Endothelial cell of umbilical vein (primary cell): ENCODE results near the gene TYRP1. TPM values are rescaled to one million over a fixed set of nuclear protein-coding genes. Genes with fewer than 3 reads are reported as not detected.

Experiments used
- BruUV-seq: library from RNA; stranded (reverse); fragments of 400-500 nt; replicated peaks from 2 replicates; lab custom pipeline; 2021; lab: Mats Ljungman, UMichigan
- CTCF ChIA-PET: fragments of 300-600, 350-600 bp; sonication (Branson Sonifier 250); formaldehyde crosslinking; loops from one replicate; lab custom pipeline; 2021; ENCODE audit warnings: antibody characterized with exemption, inconsistent platforms; lab: Charles Lee
- POLR2A ChIA-PET: fragments of 300-600, 350-600 bp; sonication (Branson Sonifier 250); formaldehyde crosslinking; loops from one replicate; lab custom pipeline; 2021; ENCODE audit warnings: antibody characterized with exemption, inconsistent platforms; lab: Charles Lee
- DNase-seq: peaks from one replicate; pipeline ENCODE4 v3.0.0-alpha.2; 2011; ENCODE audit warnings: low read depth, low spot score
- FAIRE-seq: peaks from 2 replicates; lab custom pipeline; 2011; peaks lifted over from hg19 to GRCh38; lab: Jason Lieb, UNC
- H2AFZ ChIP-seq: 2 replicates; pipeline ENCODE4 v1.6.0; 2012; ENCODE audit warnings: low read depth, low read length, control low read depth, inconsistent platforms
- H3K27ac ChIP-seq: 2 replicates; pipeline ENCODE4 v1.5.1; 2011; ENCODE audit warnings: low read depth, mild to moderate bottlenecking, control low read depth, low read length, moderate library complexity; ENCODE audit not compliant: insufficient read depth
- H3K27me3 ChIP-seq, 2 experiments: 2 replicates each; pipeline versions ENCODE4 v1.6.0 to v1.6.1; 2011; ENCODE audit warnings: low read length in 2 of 2, mixed read lengths in 1 of 2; ENCODE audit not compliant: control insufficient read depth in 2 of 2, insufficient read depth in 2 of 2
- H3K36me3 ChIP-seq, 2 experiments: 2 replicates in 1 of 2; 3 replicates in 1 of 2; pipeline ENCODE4 v1.5.1; 2011; ENCODE audit warnings: low read length in 2 of 2, mild to moderate bottlenecking in 1 of 2, moderate library complexity in 1 of 2; ENCODE audit not compliant: control insufficient read depth in 2 of 2, insufficient read depth in 2 of 2; ENCODE audit errors: extremely low read depth in 1 of 2
- H3K4me1 ChIP-seq: 3 replicates; pipeline ENCODE4 v1.5.1; 2011; ENCODE audit warnings: mild to moderate bottlenecking, low read length; ENCODE audit not compliant: control insufficient read depth, insufficient read depth; ENCODE audit errors: extremely low read depth
- H3K4me2 ChIP-seq: 2 replicates; pipeline ENCODE4 v1.6.1; 2011; ENCODE audit warnings: low read length, control low read depth, mixed read lengths; ENCODE audit not compliant: insufficient read depth
- H3K4me3 ChIP-seq, 3 experiments: fragments of 200-600 bp in 1 of 3; sonication (generic), shearing (Covaris generic) in 1 of 3; replicated peaks in 1 of 3; 2 replicates each; pipeline ENCODE4 v1.5.1; 2011 to 2016; ENCODE audit warnings: control low read depth in 3 of 3, low read length in 3 of 3, mild to moderate bottlenecking in 2 of 3, inconsistent platforms in 1 of 3, low read depth in 1 of 3, moderate library complexity in 1 of 3; ENCODE audit not compliant: insufficient read depth in 1 of 3
- H3K79me2 ChIP-seq: 2 replicates; pipeline ENCODE4 v1.6.0; 2012; ENCODE audit warnings: low read length, inconsistent platforms; ENCODE audit not compliant: control insufficient read depth, insufficient read depth
- H3K9ac ChIP-seq: replicated peaks from 2 replicates; pipeline ENCODE3; 2011; ENCODE audit warnings: low read length, control low read depth; ENCODE audit not compliant: insufficient read depth; ENCODE audit errors: extremely low read depth
- H3K9me1 ChIP-seq: replicated peaks from 3 replicates; pipeline ENCODE4 v1.6.0; 2011; ENCODE audit warnings: mild to moderate bottlenecking, low read length; ENCODE audit not compliant: control insufficient read depth, insufficient read depth; ENCODE audit errors: extremely low read depth
- H3K9me3 ChIP-seq: replicated peaks from 2 replicates; pipeline ENCODE4 v1.5.1; 2012; ENCODE audit warnings: low read length, inconsistent platforms; ENCODE audit not compliant: control insufficient read depth, insufficient read depth
- H4K20me1 ChIP-seq: replicated peaks from 2 replicates; pipeline ENCODE3; 2011; ENCODE audit warnings: mild to moderate bottlenecking, low read length; ENCODE audit not compliant: control insufficient read depth, insufficient read depth; ENCODE audit errors: extremely low read depth
- CTCF ChIP-seq, 2 donors: IDR thresholded peaks; 1 replicate in 1 of 2; 2 replicates in 1 of 2; pipeline ENCODE4 v1.5.1; 2011; ENCODE audit warnings: low read length in 2 of 2, mild to moderate bottlenecking in 2 of 2, moderate library complexity in 2 of 2, control low read depth in 1 of 2, inconsistent platforms in 1 of 2, low read depth in 1 of 2; ENCODE audit not compliant: insufficient read depth in 1 of 2; ENCODE audit errors: extremely low read depth in 1 of 2
- EZH2 ChIP-seq: IDR thresholded peaks from 2 replicates; pipeline ENCODE4 v1.6.1; 2012; ENCODE audit warnings: borderline replicate concordance, low read depth, mild to moderate bottlenecking, moderate library complexity, low read length, inconsistent platforms; ENCODE audit not compliant: severe bottlenecking
- GATA2 ChIP-seq: IDR thresholded peaks from 2 replicates; pipeline ENCODE4 v1.7.0; 2011; ENCODE audit warnings: low read depth, mild to moderate bottlenecking, moderate library complexity, mixed read lengths, low read length; ENCODE audit not compliant: insufficient read length, insufficient read depth
- JUN ChIP-seq: IDR thresholded peaks from 2 replicates; pipeline ENCODE4 v1.6.1; 2011; ENCODE audit warnings: borderline replicate concordance, low read depth; ENCODE audit not compliant: insufficient read length, insufficient read depth
- MAX ChIP-seq: IDR thresholded peaks from 2 replicates; pipeline ENCODE4 v1.6.1; 2011; ENCODE audit not compliant: insufficient read depth, insufficient read length
- MYC ChIP-seq: IDR thresholded peaks from one replicate; pipeline ENCODE4 v1.6.1; 2011; ENCODE audit warnings: mild to moderate bottlenecking, low read depth, low read length
- POLR2AphosphoS5 ChIP-seq: IDR thresholded peaks from 2 replicates; pipeline ENCODE4 v1.6.1; 2012; ENCODE audit warnings: low read depth, mild to moderate bottlenecking, control low read depth, low read length, moderate library complexity; ENCODE audit not compliant: insufficient read depth
- dilution Hi-C: fragments of 300-500 bp; cut with MboI; formaldehyde crosslinking; loops from one replicate; pipeline ENCODE4 v1.15.0; 2019; ENCODE audit warnings: low sequenced_read_pairs; ENCODE audit not compliant: extremely low pct_ligation_motif_present
- intact Hi-C: fragments of 100-400 bp; cut with micrococcal nuclease; formaldehyde crosslinking; loops from one replicate; pipeline ENCODE4 v1.10.0; 2022
- polyA plus RNA-seq, 4 experiments: library from polyadenylated mRNA; depleted of rRNA in 3 of 4; stranded (reverse) in 3 of 4; unstranded in 1 of 4; fragments of >200 nt; gene quantifications; 2 replicates each; pipeline versions ENCODE4 v1.2.1 to v1.2.3, GENCODE V29; 2011 to 2012; ENCODE audit warnings: missing spikeins in 1 of 4
- total RNA-seq: library from RNA; stranded (reverse); gene quantifications from 2 replicates; pipeline ENCODE4 v1.2.3, GENCODE V29; 2021

The TYRP1 gene
- total and polyA plus RNA-seq, 2 donors (not counting 3 experiments of a cell fraction or from before 2014, with no cell fraction given): 0.63 TPM; not detected in 1

GRCh38 chr9:12739014-12739652, 45.9 kb downstream of the TYRP1 start:
- Histone ChIP-seq H3K79me2 (no peaks in the 10 kb centered on the region), H3K27ac (no peak overlapping the region), H3K4me1 (no peaks in the 10 kb centered on the region), H3K9me1 (no peaks in the 10 kb centered on the region), H4K20me1 (no peaks in the 10 kb centered on the region), H2AFZ (no peak overlapping the region), H3K27me3 (no peaks in the 10 kb centered on the region), H3K4me2 (no peak overlapping the region), H3K9ac (no peak overlapping the region), H3K9me3 (no peaks in the 10 kb centered on the region), H3K36me3 (no peaks in the 10 kb centered on the region), H3K4me3 (no peak overlapping the region)
- TF ChIP-seq MAX: no peak
- TF ChIP-seq POLR2AphosphoS5: no peak
- TF ChIP-seq EZH2: no peak
- TF ChIP-seq JUN: no peak
- no peak for TF ChIP-seq GATA2
- CTCF ChIA-PET: interaction anchor here (0.7 to 1.9 kb wide), 3 partner anchors 9 to 146 kb away, joined by 3 to 7 read pairs (median 3); no protein-coding TSS in a partner anchor
- no TSS peak for BruUV-seq
- intact Hi-C loops: no loop called here
- POLR2A ChIA-PET: no interaction called here
- DNase-seq (no peak), FAIRE-seq (no peak)
- dilution Hi-C loops: no loop called here

GRCh38 chr9:12740845-12741244, 47.7 kb downstream of the TYRP1 start:
- no peak overlapping the region for H2AFZ ChIP-seq
- CTCF ChIA-PET: interaction anchor here (1.2 to 1.3 kb wide), 2 partner anchors 11 to 15 kb away, joined by 3 to 4 read pairs; no protein-coding TSS in a partner anchor

More at GRCh38 chr9:12740845-12741244, 47.7 kb downstream of the TYRP1 start:
- POLR2A ChIA-PET: no interaction called here
- Histone ChIP-seq H3K9me1 (no peaks in the 10 kb centered on the region), H3K4me1 (no peaks in the 10 kb centered on the region), H3K27me3 (no peaks in the 10 kb centered on the region), H3K27ac (no peak overlapping the region), H3K36me3 (no peaks in the 10 kb centered on the region), H4K20me1 (no peaks in the 10 kb centered on the region), H3K4me2 (no peak overlapping the region), H3K4me3 (no peak overlapping the region), H3K9me3 (no peaks in the 10 kb centered on the region), H3K9ac (no peak overlapping the region), H3K79me2 (no peaks in the 10 kb centered on the region)
- intact Hi-C loops: no loop called here
- no peak for DNase-seq
- FAIRE-seq: no peak
- no TSS peak for BruUV-seq
- dilution Hi-C loops: no loop called here
- no peak for TF ChIP-seq GATA2
- no peak for TF ChIP-seq MYC
- no peak for TF ChIP-seq POLR2AphosphoS5
- no peak for TF ChIP-seq CTCF (IDR thresholded peaks at IDR 0.05; ENCODE audit: extremely low read depth in 1 of 2, insufficient read depth in 1 of 2, low read depth in 1 of 2, low read length in 2 of 2)
- no peak for TF ChIP-seq EZH2
